Mucosa of descending colon (tissue), 3 donors: Measurements from ENCODE around the gene RNF19B. TPM values are rescaled to one million over a fixed set of nuclear protein-coding genes. Genes with fewer than 3 reads are reported as not detected.
A peak's percentile ranks its signal among the peaks of the same experiment; 100 is the strongest.

Experiments
- ATAC-seq: fragments of 200-7000 bp; cut with Tn5 transposase; one replicate; pipeline ENCODE4 v1.9.1; 2020; ENCODE audit warnings: mild to moderate bottlenecking, moderate library complexity
- DNase-seq, 3 donors: peaks; one replicate each; pipeline ENCODE4 v3.0.0-alpha.2; 2020
- H3K36me3 ChIP-seq: fragments of 200-600 bp; one replicate; pipeline ENCODE4 v1.8.0; 2021; ENCODE audit warnings: low read depth, mild to moderate bottlenecking
- H3K4me1 ChIP-seq: fragments of 200-600 bp; one replicate; pipeline ENCODE4 v1.8.0; 2021; ENCODE audit warnings: low read depth, mild to moderate bottlenecking
- H3K4me3 ChIP-seq: fragments of 200-600 bp; one replicate; pipeline ENCODE4 v1.8.0; 2021; ENCODE audit warnings: mild to moderate bottlenecking
- H3K9me3 ChIP-seq: fragments of 200-600 bp; one replicate; pipeline ENCODE4 v1.8.0; 2021; ENCODE audit warnings: mild to moderate bottlenecking
- CTCF ChIP-seq: fragments of 200-600 bp; IDR thresholded peaks from one replicate; pipeline ENCODE4 v1.8.0; 2022; ENCODE audit warnings: antibody characterized with exemption, mild to moderate bottlenecking
- intact Hi-C, 2 donors: fragments of 100-400 bp; cut with DNase I in 1 of 2; cut with micrococcal nuclease in 1 of 2; formaldehyde crosslinking; loops; one replicate each; pipeline versions ENCODE4 v1.11.0 to v1.11.1; 2022; cut with DNase I, micrococcal nuclease
- total RNA-seq, 3 donors: library from RNA; stranded (reverse); fragmentation: NEBNext Ultra II Directional in 2 of 3; extraction: Animal tissue kit (Norgen Biotek cat#: 25700) in 2 of 3; gene quantifications; one replicate each; pipeline versions ENCODE4 v1.2.1 to v1.2.4, GENCODE V29; 2021 to 2023
- donor health status: DM: no; HTN: no; CAD: no; lungs with moderate emphysema.
- donor health status: DM: no; HTN: no; CAD: no.
- donor health status: DM: no; HTN: yes; CAD: no.

Gene RNF19B
- total RNA-seq, 3 donors from 2014 or later = 51.5 to 74.9 (median 68.0) TPM

GRCh38 chr1:32966900-32967299 lies 2.3 kb upstream of the RNF19B start:
- Histone ChIP-seq H3K4me3 (no peak overlapping the region), H3K36me3 (no peaks in the 10 kb centered on the region), H3K4me1 (peaks cover 14% of the 10 kb centered on the region), H3K9me3 (no peaks in the 10 kb centered on the region)
- no peak for TF ChIP-seq CTCF
- ATAC-seq = no peak
- intact Hi-C loops = no loop called here
- DNase-seq = no peak

- intact Hi-C loops = no loop called here
- no peaks in the 10 kb centered on the region for H3K9me3 ChIP-seq
- H3K4me1 ChIP-seq = peaks cover 25% of the 10 kb centered on the region
- DNase-seq (no peak), ATAC-seq (no peak)
- no peak overlapping the region for H3K4me3 ChIP-seq
- no peaks in the 10 kb centered on the region for H3K36me3 ChIP-seq
- TF ChIP-seq CTCF = no peak
Measured at GRCh38 chr1:32965251-32965747, 690 bp upstream of the RNF19B start.

GRCh38 chr1:32963746-32964460 lies 706 bp downstream of the RNF19B start:
- DNase-seq = peak; percentile 72 to 86 (median 79)

GRCh38 chr1:32962248-32962896 lies 2.2 kb downstream of the RNF19B start:
- TF ChIP-seq CTCF = no peak
- peak; percentile 26 for ATAC-seq

More at GRCh38 chr1:32963746-32964460, 706 bp downstream of the RNF19B start:
- intact Hi-C loops = no loop called here
- TF ChIP-seq CTCF = no peak
- Histone ChIP-seq H3K9me3 (no peaks in the 10 kb centered on the region), H3K4me1 (peaks cover 28% of the 10 kb centered on the region), H3K4me3 (peak overlapping the region; percentile 90), H3K36me3 (no peaks in the 10 kb centered on the region)
- ATAC-seq = peak; percentile 50

GRCh38 chr1:32960819-32961355 lies 3.7 kb downstream of the RNF19B start:
- Histone ChIP-seq H3K4me3 (no peak overlapping the region), H3K9me3 (no peaks in the 10 kb centered on the region), H3K4me1 (peaks cover 28% of the 10 kb centered on the region), H3K36me3 (no peaks in the 10 kb centered on the region)
- intact Hi-C loops = no loop called here
- TF ChIP-seq CTCF = no peak
- ATAC-seq = no peak
- no peak for DNase-seq

More at GRCh38 chr1:32962248-32962896, 2.2 kb downstream of the RNF19B start:
- Histone ChIP-seq H3K36me3 (no peaks in the 10 kb centered on the region), H3K9me3 (no peaks in the 10 kb centered on the region), H3K4me3 (no peak overlapping the region), H3K4me1 (peaks cover 28% of the 10 kb centered on the region)
- DNase-seq = no peak
- intact Hi-C loops = no loop called here
